HG02798 (cell line): ENCODE data around the gene ADAM8.

ENCODE experiments used
- ATAC-seq: cut with Tn5 transposase; IDR thresholded peaks from one replicate; pipeline ENCODE4 v1.9.1; 2021; ENCODE audit warnings: mild to moderate bottlenecking; ENCODE audit not compliant: unreplicated experiment, poor library complexity

Gene ADAM8

GRCh38 chr10:133309100-133309719 lies 32.5 kb upstream of the ADAM8 start:
- ATAC-seq = peak; percentile 80

DNA sequence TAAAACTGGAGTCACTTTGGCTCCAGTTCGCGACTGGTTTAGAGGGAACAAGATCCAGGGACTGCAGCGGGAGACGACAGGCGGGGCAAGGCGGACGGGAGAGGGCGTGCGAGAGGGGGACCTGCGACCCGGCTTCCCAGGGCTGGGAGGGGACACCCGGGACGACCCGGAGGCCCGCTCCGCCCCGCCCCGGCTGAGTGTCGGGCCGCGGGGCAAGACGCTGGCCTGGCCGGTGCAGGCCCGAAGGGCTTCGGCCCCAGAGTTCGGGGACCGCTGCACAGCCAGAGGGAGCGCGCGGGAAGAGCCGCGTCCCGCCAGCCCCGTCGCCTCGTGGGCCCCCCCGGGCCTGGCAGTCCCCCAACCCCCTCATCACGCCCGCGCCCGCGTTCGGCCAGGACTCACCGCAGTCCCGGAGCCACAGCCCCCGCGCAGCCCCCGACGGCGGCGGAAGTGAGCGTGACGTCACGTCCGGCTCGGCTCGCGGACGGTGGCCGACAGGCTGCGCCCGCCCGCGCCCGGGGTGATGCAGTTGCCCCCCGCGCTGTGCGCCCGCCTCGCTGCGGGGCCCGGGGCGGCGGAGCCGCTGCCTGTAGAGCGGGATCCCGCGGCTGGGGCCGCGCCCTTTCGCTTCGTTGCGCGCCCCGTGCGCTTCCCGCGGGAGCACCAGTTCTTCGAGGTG lies 31.9 kb upstream of the ADAM8 start, which contains the start of the genes TUBGCP2 and ZNF511:
TUBGCP2 (minus strand) TSS at position 452 of the 679 bp plus-strand sequence. CDS start 5,931 bp downstream, outside the sequence.
ZNF511 (plus strand) TSS at position 494 of the 679 bp plus-strand sequence; CDS start at position 524, 30 bp downstream.
- ATAC-seq = peak; percentile 84

GRCh38 chr10:133307776-133308420 lies 31.2 kb upstream of the ADAM8 start:
- ATAC-seq = peak; percentile 39

DNA sequence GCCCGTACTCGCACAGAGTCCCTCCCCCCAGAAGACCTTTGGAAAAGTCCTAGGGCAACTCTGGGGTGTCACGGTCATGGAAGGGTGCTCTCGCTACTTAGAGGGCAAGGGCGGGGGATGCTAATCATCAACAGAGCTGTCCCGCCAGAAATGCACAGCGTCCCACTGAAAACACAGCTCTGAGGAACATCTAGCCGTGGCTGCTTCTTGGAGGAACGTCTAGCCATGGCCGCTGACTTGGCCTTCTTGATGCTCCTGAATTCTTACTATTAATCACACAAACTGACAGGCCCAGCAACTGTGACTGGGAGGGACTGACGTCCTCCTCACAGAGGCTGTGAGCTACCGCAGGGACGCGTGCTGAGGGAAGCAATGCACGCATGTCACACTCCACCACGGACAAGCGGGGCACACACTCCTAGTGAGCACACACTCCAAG lies 30.3 kb upstream of the ADAM8 start:
- no peak for ATAC-seq

GRCh38 chr10:133306097-133306476 lies 29.4 kb upstream of the ADAM8 start:
- no peak for ATAC-seq

- no peak for ATAC-seq
These were observed 26.5 kb upstream of the ADAM8 start for GRCh38 chr10:133303206-133303605.

- ATAC-seq = no peak
These were observed 25.6 kb upstream of the ADAM8 start for GRCh38 chr10:133302230-133302629.

DNA sequence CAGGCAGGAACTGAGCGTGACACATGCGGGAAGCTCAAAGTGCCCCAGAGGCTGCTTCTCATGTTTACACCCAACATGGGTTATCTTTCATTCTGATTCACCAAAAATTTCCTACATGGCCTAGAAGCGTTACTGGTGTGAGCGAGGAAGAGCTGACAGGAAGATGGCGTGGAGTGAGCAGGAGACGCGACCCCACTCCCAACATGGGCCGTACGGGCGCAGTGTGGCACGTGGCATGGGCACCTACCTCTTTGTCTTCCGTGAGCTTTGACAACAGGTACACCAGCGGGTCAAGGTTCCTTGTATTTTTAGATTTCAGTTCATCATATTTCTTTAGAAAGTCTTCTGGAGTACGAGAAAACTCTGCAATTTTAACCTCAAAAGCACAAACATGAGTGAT lies 23.1 kb upstream of the ADAM8 start:
- ATAC-seq = no peak

GRCh38 chr10:133299224-133299623 lies 22.6 kb upstream of the ADAM8 start:
- no peak for ATAC-seq

- no peak for ATAC-seq
These were observed 21.8 kb upstream of the ADAM8 start for GRCh38 chr10:133298466-133298865.

GRCh38 chr10:133297504-133297903 lies 20.8 kb upstream of the ADAM8 start:
- ATAC-seq = no peak

DNA sequence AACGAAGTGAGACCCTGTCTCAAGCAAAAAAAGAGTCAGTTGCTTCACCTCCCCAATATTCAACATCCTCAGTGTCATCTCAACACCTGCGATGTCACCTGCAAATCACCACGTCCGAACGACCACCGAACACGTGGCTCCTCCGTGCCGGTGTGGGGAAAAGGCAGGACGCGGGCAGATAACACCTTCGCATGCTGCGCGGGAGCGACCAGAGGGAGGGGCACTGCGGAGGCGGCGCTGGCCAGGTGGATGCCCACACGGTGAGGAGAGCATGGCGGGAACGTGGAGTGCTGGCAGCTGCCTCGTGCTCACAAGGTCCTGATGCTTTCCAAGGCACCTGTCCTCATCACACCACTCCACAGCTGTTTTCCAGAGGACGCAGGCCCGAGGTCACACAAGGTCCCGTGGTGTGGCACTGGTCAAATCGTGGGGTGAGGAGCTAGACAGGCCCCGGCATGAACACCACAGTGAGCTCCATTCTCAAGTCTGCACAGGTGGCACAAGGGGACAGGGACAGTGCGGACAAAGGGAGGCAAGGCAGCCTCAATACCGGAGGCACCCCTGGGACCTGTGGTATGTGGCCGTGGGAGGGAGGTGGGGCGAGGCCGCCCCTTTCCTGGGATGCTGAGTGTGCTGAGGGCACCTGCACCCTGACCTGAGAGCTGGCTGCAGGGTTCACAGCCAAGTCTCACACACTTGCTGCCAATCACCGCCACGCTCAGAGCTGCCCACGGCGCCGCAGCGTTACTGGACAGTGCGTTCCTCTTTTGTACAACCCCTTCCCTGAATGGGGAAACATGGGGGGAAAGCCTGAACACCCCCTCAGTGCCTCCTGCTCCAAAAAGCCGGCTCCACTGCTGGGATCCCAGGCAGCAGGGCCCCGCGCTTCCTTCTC lies 19.0 kb upstream of the ADAM8 start:
- ATAC-seq = no peak

DNA sequence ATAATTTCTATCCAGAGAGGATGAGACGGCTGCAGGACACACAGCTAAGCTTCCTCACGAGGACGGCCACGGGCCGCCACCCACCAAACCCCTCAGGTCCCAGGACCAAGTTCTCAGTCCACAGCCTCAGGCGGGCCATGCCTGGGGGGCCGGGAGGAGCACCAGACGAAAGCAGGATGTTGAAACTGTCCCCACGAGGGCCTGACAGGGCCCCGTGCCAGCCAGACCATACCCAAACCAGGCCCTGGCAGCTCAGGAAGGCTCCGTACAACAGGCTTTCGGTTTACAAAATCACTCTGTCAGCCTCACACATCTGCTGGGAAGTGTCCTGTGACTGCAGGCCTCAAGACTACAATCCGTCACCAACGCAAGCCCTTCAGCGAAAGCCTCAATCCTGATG lies 17.5 kb upstream of the ADAM8 start:
- no peak for ATAC-seq

GRCh38 chr10:133293810-133294119 lies 17.1 kb upstream of the ADAM8 start:
- no peak for ATAC-seq

GRCh38 chr10:133292919-133293809 lies 16.5 kb upstream of the ADAM8 start:
- no peak for ATAC-seq

- ATAC-seq = no peak
These were observed 13.1 kb upstream of the ADAM8 start for GRCh38 chr10:133289761-133290160.

- ATAC-seq = no peak
These were observed 11.3 kb upstream of the ADAM8 start for GRCh38 chr10:133287832-133288500.

- no peak for ATAC-seq
These were observed 9.7 kb upstream of the ADAM8 start for GRCh38 chr10:133286366-133286765.

DNA sequence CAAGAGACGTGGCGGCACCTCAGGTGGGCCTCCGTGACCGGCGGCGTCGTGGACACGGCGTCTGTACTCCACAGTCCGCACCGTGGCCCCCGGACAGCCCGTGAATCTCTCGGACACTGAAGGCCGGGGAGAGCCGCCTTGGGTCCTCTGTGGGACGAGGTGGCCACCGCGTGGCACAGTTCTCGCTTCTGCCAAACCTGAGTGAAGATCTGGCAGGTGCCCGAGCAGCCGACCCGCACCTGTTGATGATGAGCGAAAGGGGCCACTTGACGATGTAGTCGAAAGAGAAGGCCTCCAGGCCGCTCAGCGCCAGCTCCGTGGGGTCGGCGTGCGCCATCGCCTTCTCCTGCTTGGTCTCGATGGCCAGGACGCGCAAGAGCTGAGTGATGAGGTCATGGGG lies 8.5 kb upstream of the ADAM8 start:
- no peak for ATAC-seq
